BE2C (cell line): ENCODE data around the gene FLOT2.
A peak's percentile ranks its signal among the peaks of the same experiment; 100 is the strongest.
"Not testable (repeated sequence)": the region's sequence is repeated elsewhere in the genome, so short reads cannot be mapped to it uniquely, and the experiment has no call there.

Experiments used
- DNase-seq: peaks from one replicate; pipeline ENCODE4 v3.0.0-alpha.2; 2020
- H3K27me3 ChIP-seq: fragments of 250-450 bp; sonication (Bioruptor Pico); 2 replicates; pipeline ENCODE4 v1.5.1; 2020; ENCODE audit warnings: mild to moderate bottlenecking
- H3K36me3 ChIP-seq: fragments of 250-450 bp; sonication (Bioruptor Pico); 2 replicates; pipeline ENCODE4 v1.5.1; 2020; ENCODE audit warnings: mild to moderate bottlenecking
- H3K4me1 ChIP-seq: fragments of 250-450 bp; sonication (Bioruptor Pico); 2 replicates; pipeline ENCODE4 v1.5.1; 2020
- H3K4me3 ChIP-seq: 2 replicates; pipeline ENCODE4 v1.5.1; 2011; ENCODE audit warnings: low read depth, low read length
- H3K9me3 ChIP-seq: fragments of 250-450 bp; sonication (Bioruptor Pico); 2 replicates; pipeline ENCODE4 v1.5.1; 2020
- TF ChIP-seq, protein P1 (sequence below): IDR thresholded peaks from 2 replicates; pipeline ENCODE4 v1.5.1; 2012; ENCODE audit warnings: mild to moderate bottlenecking, low read depth, low read length

FLOT2 gene

DNA sequence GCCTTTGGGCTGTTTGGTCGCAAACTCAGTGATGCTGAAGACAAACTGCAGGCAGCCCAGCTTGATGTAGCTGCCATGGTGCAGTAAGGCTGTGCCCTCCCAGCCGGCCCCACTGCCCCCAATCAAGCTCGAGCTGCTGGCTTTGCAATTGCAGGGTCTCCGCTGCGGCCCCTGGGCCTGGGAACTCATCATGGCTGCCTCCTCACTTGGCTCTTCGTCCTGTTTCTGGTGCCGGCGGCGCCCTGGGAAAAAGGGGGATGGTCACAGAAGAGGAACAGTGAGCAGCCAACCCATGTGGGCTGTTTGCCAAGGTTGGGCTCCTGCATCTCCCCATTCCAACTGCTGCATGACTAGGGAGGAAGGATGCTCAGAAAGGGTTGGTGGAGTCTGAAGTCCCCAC is 8.7 kb upstream of the FLOT2 start:
- Histone ChIP-seq H3K4me1 (no peaks in the 10 kb centered on the region), H3K4me3 (no peak overlapping the region), H3K36me3 (peaks cover 34% of the 10 kb centered on the region), H3K27me3 (no peaks in the 10 kb centered on the region), H3K9me3 (no peaks in the 10 kb centered on the region)
- peak; percentile 23 for DNase-seq
- TF ChIP-seq, protein P1, sequence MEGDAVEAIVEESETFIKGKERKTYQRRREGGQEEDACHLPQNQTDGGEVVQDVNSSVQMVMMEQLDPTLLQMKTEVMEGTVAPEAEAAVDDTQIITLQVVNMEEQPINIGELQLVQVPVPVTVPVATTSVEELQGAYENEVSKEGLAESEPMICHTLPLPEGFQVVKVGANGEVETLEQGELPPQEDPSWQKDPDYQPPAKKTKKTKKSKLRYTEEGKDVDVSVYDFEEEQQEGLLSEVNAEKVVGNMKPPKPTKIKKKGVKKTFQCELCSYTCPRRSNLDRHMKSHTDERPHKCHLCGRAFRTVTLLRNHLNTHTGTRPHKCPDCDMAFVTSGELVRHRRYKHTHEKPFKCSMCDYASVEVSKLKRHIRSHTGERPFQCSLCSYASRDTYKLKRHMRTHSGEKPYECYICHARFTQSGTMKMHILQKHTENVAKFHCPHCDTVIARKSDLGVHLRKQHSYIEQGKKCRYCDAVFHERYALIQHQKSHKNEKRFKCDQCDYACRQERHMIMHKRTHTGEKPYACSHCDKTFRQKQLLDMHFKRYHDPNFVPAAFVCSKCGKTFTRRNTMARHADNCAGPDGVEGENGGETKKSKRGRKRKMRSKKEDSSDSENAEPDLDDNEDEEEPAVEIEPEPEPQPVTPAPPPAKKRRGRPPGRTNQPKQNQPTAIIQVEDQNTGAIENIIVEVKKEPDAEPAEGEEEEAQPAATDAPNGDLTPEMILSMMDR: no peak

DNA sequence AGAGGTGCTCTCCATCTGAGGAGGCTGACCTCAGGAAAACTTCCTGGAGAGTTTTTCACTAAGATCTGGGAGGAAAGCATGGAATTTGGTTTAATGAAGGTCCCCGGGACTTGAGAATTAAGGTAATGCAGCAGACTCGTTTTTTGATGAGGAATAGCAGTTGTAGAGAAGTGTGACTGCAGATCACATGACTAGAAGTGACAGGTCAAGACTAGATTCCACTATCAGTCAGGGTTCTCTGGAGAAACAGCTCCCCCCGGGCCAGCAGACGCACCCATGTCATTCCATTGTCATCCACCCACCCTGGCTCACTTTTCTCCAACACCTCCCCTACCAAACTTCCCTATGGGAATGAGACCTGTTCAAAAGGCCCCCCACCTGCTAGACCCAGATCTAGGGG is 7.3 kb upstream of the FLOT2 start:
- H3K4me3 ChIP-seq: no peak overlapping the region
- peaks cover 20% of the 10 kb centered on the region for H3K36me3 ChIP-seq
- TF ChIP-seq, protein P1: no peak
- H3K27me3 ChIP-seq: no peaks in the 10 kb centered on the region
- no peaks in the 10 kb centered on the region for H3K4me1 ChIP-seq
- DNase-seq: no peak
- H3K9me3 ChIP-seq: no peaks in the 10 kb centered on the region

DNA sequence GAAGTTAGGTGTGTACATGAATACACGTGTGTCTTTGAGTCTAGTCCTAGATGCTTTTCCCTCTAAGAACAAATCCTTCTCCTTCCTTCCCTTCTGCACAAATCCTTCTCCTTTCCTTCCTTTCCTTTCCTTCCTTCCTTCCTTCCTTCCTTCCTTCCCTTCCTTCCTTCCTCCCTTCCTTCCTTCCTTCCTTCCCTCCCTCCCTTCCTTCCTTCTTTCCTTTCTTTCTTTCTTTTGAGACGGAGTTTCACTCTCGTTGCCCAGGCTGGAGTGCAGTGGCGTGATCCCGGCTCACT is 6.0 kb upstream of the FLOT2 start:
- not testable (repeated sequence) for H3K9me3 ChIP-seq, H3K27me3 ChIP-seq, DNase-seq, H3K4me1 ChIP-seq, H3K4me3 ChIP-seq
- H3K36me3 ChIP-seq: peaks cover 13% of the 10 kb centered on the region

DNA sequence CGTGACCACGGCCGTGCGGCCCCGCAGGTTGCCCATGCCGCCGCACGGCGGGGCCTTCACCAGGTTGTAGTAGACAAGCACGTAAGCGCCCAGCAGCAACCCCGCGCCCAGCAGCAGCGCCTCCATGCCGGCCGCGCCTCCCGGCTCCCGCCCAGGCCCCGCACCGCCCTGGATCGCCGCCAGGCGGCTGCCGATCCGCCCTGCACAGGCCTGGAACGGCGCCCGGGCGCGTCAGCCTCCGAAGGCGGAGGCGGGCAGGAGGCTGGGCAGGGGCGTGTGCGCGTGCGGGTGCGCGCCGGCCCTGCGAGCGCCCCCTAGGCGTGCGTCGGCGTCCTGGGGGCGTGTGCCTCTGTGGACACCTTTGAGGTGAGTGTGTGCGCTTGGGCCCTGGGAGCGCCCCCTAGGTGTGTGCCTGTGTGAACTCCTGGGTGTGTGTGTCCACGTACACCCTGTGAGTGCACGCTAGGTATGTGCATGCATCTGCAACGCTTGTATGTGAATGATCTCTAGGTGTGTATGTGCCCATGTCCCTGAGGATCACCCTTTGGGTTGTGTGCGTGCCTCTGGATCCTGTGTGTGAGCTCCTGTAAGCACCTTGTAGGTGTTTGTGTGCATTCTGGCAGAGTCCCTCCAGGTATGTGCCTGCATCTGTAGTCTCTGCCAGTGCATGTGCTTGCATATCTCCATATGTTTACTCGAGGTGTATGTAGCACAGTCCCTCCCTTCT is 5.4 kb upstream of the FLOT2 start, which contains the start of gene DHRS13:
TSS of gene DHRS13 (minus strand) at position 261 of the 727 bp plus-strand sequence. CDS start at position 126, 135 bp downstream.
- H3K9me3 ChIP-seq: no peaks in the 10 kb centered on the region
- peaks cover 8% of the 10 kb centered on the region; the same call in 1 of the 2 replicates for H3K36me3 ChIP-seq
- H3K4me3 ChIP-seq: peak within 1 kb of the TSS; percentile 66
- TF ChIP-seq, protein P1: peak; percentile 65
- DNase-seq: peak; percentile 93
- H3K27me3 ChIP-seq: no peaks in the 10 kb centered on the region
- H3K4me1 ChIP-seq: no peaks in the 10 kb centered on the region

DNA sequence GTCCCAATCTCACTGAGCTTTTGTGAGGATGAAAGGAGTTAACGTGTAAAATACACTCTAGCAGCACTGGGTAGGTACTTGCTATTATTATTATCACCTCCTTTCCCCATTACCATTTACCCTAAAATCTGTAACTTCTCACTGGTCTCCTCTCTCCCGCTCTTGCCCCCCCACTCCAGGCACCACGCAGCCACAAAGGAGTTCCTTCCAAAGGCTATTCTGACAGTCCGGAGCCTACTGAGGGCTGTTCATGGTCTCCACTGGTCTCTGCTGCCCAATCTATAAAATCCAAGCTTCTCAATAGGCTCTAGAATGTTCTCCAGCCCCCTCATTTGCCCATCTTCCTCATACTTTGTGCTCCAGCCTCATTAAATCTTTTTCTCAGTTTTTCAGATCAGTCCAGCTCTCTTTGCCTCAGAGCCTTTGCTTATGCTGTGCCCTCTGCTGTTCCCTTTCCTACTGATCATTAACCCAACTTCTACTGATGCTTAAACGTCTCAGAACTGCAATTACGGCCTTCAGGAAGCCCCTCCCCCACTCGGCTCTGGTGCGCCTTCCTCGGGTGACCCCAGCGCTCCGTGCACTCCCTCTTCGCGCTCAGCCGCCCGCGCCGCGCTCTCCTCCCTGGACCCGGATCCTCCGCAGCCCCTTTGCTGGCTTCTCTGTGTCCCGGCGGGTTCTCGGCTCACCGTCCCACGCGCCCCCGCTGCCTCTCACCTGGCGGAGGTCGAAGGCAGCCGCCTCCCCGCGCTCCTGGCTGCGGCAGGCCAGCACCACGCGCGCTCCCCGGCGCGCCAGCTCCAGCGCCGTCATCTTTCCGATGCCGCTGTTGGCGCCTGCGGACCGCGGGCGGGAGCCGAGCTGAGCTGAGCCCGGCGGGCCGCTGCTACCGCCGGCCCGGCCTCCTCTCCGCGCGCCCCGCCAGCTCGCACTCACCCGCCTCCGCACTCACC is 4.6 kb upstream of the FLOT2 start:
- TF ChIP-seq, protein P1: no peak
- H3K36me3 ChIP-seq: peaks cover 4% of the 10 kb centered on the region; the same call in 1 of the 2 replicates
- H3K4me3 ChIP-seq: peak overlapping the region; percentile 66
- H3K27me3 ChIP-seq: no peaks in the 10 kb centered on the region
- H3K4me1 ChIP-seq: no peaks in the 10 kb centered on the region
- no peaks in the 10 kb centered on the region for H3K9me3 ChIP-seq
- peak; percentile 38 for DNase-seq

DNA sequence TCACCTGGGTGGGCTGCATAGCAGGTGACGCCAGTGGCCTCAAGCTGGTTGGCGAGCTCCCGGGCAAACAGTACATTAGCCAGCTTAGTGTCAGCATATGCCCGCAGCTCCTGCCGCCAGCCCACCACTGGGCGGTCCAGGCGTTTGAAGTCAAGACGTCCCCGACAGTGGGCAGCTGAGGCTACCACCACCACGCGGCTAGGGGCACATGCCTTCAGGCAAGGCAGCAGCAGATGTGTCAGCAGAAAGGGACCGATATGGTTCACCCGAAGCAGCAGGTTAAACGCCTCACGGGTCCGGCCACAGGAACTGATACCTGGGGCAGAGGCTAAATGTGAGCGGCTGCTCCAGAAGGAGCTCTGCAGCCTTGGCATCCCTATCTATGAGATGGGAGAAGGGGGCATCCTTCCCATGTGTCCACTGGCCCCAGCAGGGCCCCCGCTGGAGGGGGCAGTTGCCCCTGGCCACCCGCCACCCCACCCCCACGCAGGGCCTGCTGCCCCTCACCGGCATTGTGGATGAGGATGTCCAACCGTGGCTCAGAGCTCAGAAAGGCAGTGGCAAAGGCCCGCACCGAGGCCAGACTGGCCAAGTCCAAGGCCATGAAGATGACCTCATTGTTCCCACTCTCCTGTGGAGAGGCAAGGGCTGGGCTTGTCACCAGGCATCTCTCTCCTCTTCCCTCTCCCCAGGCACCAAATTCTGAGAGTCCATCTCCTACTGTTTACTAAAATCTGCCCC is 3.6 kb upstream of the FLOT2 start:
- TF ChIP-seq, protein P1: no peak
- no peaks in the 10 kb centered on the region for H3K9me3 ChIP-seq
- no peak for DNase-seq
- no peaks in the 10 kb centered on the region for H3K27me3 ChIP-seq
- no peak overlapping the region for H3K4me3 ChIP-seq
- no peaks in the 10 kb centered on the region; the same call in 1 of the 2 replicates for H3K36me3 ChIP-seq
- H3K4me1 ChIP-seq: no peaks in the 10 kb centered on the region; the same call in 1 of the 2 replicates
